ENCODE measurements around the gene KRTAP22-1.

The KRTAP22-1 gene

DNA sequence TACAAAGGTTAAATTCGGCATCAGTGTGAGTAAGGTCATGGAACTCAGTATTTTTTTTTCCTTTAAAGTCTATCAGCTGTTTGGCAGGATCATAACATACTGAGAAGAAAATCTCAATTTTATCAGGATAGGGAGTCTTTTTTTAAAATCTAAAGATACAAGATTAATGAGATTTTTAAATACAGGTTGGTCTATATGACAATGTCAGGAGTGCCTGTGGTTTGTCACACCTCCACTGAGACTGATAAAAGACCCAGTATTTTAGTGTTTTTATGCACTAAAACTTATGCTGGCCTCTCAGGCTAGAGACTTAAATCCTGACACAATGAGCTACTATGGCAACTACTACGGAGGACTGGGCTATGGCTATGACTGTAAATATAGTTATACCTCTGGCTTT lies 41.7 kb downstream of the KRTAP22-1 start, which contains the start of gene KRTAP20-3:
TSS of gene KRTAP20-3 (plus strand) at position 301 of the 400 bp plus-strand sequence.
- TF ChIP-seq, protein P1, sequence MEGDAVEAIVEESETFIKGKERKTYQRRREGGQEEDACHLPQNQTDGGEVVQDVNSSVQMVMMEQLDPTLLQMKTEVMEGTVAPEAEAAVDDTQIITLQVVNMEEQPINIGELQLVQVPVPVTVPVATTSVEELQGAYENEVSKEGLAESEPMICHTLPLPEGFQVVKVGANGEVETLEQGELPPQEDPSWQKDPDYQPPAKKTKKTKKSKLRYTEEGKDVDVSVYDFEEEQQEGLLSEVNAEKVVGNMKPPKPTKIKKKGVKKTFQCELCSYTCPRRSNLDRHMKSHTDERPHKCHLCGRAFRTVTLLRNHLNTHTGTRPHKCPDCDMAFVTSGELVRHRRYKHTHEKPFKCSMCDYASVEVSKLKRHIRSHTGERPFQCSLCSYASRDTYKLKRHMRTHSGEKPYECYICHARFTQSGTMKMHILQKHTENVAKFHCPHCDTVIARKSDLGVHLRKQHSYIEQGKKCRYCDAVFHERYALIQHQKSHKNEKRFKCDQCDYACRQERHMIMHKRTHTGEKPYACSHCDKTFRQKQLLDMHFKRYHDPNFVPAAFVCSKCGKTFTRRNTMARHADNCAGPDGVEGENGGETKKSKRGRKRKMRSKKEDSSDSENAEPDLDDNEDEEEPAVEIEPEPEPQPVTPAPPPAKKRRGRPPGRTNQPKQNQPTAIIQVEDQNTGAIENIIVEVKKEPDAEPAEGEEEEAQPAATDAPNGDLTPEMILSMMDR (IDR thresholded peaks at IDR 0.05; ENCODE audit: control insufficient read depth, extremely low read depth, insufficient read depth) = no peak
- no peak for DNase-seq (ENCODE audit: low read depth)
- no peak within 1 kb of the TSS for H3K4me3 ChIP-seq (ENCODE audit: low read depth, low read length)

DNA sequence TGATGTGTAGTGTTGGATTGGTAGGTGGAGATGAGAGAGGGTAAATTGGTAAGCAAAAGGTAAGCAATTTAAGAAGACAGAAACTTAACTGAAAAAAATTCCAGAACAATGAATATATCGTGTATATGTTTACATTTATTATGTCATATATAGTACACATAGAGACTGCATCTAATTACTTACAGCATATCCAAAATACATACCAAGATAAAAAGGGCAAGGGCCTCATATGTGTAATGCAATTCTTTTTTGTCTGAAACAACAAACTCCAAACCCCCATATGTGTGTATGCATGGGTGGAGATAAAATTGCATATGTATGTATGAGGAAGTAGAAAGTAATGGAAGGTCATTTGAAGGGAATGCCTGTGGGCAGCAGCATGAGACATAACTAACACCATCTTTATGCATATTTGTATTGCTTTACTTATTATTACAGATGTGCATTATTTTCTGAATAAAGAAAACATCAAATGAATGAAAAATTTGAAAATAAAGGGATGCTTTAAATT lies 46.1 kb downstream of the KRTAP22-1 start:
- no peak overlapping the region for H3K4me3 ChIP-seq (ENCODE audit: low read depth, low read length)
- TF ChIP-seq, protein P1 (IDR thresholded peaks at IDR 0.05; ENCODE audit: control insufficient read depth, extremely low read depth, insufficient read depth) = no peak
- no peak for DNase-seq (ENCODE audit: low read depth)
